ENCODE results near the gene DIO1.
"Not testable (repeated sequence)": the region's sequence is repeated elsewhere in the genome, so short reads cannot be mapped to it uniquely, and the experiment has no call there.

Gene DIO1

GRCh38 chr1:53893999-53894636 lies at the start of gene DIO1:
DIO1 (plus strand) TSS chr1:53894187; CDS start chr1:53894211, 24 bp downstream.
- DNase-seq, result no peak

GRCh38 chr1:53847980-53848379 lies 46.0 kb upstream of the DIO1 start:
- no peak for DNase-seq

- no peak for DNase-seq
These were observed 43.8 kb upstream of the DIO1 start for GRCh38 chr1:53850082-53850673.

GRCh38 chr1:53851571-53852285 lies 42.3 kb upstream of the DIO1 start:
- DNase-seq, result no peak

GRCh38 chr1:53860967-53861411 lies 33.0 kb upstream of the DIO1 start:
- DNase-seq, result peak; percentile 33 to 47

GRCh38 chr1:53862507-53862906 lies 31.5 kb upstream of the DIO1 start:
- DNase-seq, result no peak

- no peak for DNase-seq
These were observed 25.4 kb upstream of the DIO1 start for GRCh38 chr1:53868565-53868964.

GRCh38 chr1:53869454-53870117 lies 24.4 kb upstream of the DIO1 start:
- DNase-seq, result no peak

GRCh38 chr1:53871221-53871620 lies 22.8 kb upstream of the DIO1 start:
- no peak for DNase-seq

GRCh38 chr1:53871773-53872484 lies 22.1 kb upstream of the DIO1 start:
- no peak for DNase-seq

GRCh38 chr1:53875150-53875549 lies 18.8 kb upstream of the DIO1 start:
- DNase-seq, result not testable (repeated sequence)

GRCh38 chr1:53878492-53879105 lies 15.4 kb upstream of the DIO1 start:
- no peak for DNase-seq

GRCh38 chr1:53881853-53882252 lies 12.1 kb upstream of the DIO1 start:
- not testable (repeated sequence) for DNase-seq

- not testable (repeated sequence) for DNase-seq
These were observed 10.4 kb upstream of the DIO1 start for GRCh38 chr1:53883600-53883999.

GRCh38 chr1:53888681-53889080 lies 5.3 kb upstream of the DIO1 start:
- DNase-seq, result no peak

- peak; percentile 90 to 92 for DNase-seq
These were observed 4.4 kb upstream of the DIO1 start, which contains the start of gene YIPF1 for GRCh38 chr1:53889304-53890298. YIPF1 (minus strand) TSS chr1:53889797; CDS start chr1:53888937, 860 bp downstream.

- DNase-seq, result peak; percentile 26 to 31
These were observed 3.5 kb upstream of the DIO1 start for GRCh38 chr1:53890522-53890941.

- DNase-seq, result no peak
These were observed 3.0 kb upstream of the DIO1 start for GRCh38 chr1:53891018-53891417.

- no peak for DNase-seq
These were observed 2.3 kb upstream of the DIO1 start for GRCh38 chr1:53891678-53892077.

GRCh38 chr1:53892911-53893310 lies 1.1 kb upstream of the DIO1 start:
- no peak for DNase-seq

- no peak for DNase-seq
These were observed 657 bp downstream of the DIO1 start for GRCh38 chr1:53894644-53895043.
